ENCODE data around the gene SLC7A6. TPM values are rescaled to one million over a fixed set of nuclear protein-coding genes. Genes with fewer than 3 reads are reported as not detected.

The SLC7A6 gene
- total and polyA plus RNA-seq, 2 donors: 14.0 to 16.9 TPM

DNA sequence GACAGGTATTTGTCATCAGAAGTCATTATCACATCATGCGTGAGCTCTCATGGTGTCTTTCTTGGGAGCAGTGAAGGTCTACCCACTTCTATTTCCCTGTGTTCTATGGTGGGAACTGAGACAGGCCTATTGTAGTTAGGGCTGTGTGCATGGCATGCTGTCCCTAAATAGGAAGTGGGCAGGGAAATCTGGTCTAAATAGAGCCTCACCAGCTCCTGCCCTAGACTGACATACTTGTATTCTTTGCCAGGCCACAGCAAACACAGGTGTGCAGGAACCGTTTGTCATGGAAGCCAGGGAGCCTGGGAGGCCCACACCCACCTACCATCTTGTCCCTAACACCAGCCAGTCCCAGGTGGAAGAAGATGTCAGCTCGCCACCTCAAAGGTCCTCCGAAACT lies 10.1 kb downstream of the SLC7A6 start:
- Histone ChIP-seq H3K27ac (ENCODE audit: low read depth) (no peak overlapping the region), H3K4me3 (ENCODE audit: low read depth, low read length) (no peak overlapping the region), H3K36me3 (ENCODE audit: insufficient read depth) (no peaks in the 10 kb centered on the region), H3K4me1 (ENCODE audit: insufficient read depth) (no peaks in the 10 kb centered on the region)
- DNase-seq (ENCODE audit: extremely low spot score): no peak
- 92% methylated on average over 4 of the region's 4 CpGs for WGBS

DNA sequence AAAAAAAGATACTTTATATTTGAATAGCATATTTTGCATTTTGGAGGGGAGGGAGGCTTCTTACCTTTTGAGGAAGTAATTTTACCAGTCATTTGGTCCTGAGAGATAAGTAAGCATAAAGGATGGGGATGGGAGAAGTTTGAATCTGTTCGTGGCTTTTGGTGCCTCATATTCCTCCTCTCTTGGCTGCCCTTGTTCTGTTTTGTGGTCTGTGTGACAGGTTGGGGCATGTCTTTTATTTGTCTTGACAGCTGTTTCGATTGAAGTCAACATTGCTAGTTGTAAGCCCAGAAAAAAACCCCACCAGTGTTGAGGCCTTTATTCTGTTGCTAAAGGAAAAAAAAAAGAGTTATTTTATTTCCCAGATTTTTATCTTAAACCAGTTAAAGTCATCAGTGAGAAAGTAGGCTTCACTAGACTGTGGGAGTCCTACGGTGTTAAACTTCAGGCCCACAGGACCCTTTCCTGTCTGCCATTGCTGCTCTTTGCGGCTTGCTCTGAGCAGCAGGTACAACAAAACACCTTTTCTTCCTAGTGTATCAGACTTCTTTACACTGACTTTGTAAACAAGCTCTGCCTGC lies 11.4 kb downstream of the SLC7A6 start:
- Histone ChIP-seq H3K27ac (ENCODE audit: low read depth) (no peak overlapping the region), H3K4me1 (ENCODE audit: insufficient read depth) (no peaks in the 10 kb centered on the region), H3K36me3 (ENCODE audit: insufficient read depth) (no peaks in the 10 kb centered on the region), H3K4me3 (ENCODE audit: low read depth, low read length) (no peak overlapping the region)
- peak; percentile 66 for DNase-seq (ENCODE audit: extremely low spot score)
- 55% methylated on average over 4 of the region's 4 CpGs for WGBS

DNA sequence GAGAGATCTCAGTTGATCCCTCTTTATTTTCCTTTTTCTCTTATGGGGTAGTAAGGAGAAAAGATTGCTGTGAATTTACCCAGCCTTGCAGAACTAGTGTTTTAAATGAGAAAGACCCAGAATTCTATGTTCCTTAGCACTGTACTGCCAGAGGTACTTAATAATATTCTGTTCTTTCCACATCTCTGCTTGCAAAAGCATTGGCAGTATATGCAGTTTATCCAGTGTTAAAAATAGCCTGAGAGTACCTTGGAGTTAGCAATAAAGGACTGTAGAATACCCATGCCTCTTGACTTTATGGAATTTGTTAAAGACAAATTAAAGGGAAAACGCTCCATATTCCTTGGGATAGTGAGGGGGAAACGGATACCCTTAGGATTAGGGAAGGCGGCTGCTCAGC lies 11.9 kb downstream of the SLC7A6 start:
- Histone ChIP-seq H3K27ac (ENCODE audit: low read depth) (no peak overlapping the region), H3K4me1 (ENCODE audit: insufficient read depth) (no peaks in the 10 kb centered on the region), H3K4me3 (ENCODE audit: low read depth, low read length) (no peak overlapping the region), H3K36me3 (ENCODE audit: insufficient read depth) (no peaks in the 10 kb centered on the region)
- no peak for DNase-seq (ENCODE audit: extremely low spot score)
- 59% methylated on average over 3 of the region's 3 CpGs for whole genome bisulfite sequencing

DNA sequence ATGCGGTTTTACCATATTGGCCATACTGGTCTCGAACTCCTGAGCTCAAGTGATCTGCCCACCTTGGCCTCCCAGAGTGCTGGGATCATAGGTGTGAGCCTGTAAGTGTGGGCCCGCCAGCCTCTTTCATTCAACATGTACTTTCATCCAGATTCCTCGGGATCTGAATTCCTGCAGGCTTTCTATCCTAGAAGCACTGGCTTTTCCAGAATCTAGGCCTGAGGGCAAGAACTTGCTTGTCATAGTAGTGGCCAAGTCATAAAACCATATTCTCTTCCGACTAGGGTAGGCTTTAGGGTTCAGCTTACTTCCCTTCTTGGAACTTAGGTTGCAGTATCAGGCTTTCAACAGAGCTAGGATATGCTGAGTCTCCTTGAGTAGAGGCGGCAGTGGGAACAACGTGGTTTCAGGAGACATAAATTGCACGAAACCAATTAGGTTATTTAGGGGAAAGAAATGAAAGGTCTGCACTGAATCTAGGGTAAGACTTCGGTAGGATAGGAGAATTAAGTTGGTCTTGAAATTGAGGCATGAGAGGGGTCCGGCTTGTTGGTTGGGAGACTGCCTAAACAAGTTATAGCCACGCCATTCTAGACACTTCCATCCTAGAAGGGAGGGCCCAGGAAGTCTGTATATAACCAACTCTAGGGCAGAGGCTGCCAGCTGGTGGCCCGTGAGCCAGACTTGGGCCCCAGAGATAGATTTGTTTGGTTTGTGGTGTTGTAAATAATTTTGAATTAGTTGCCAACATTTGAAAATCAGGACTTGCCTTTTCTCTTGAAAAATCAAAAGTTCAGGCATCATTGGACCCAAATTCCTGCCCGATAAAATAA lies 15.6 kb downstream of the SLC7A6 start:
- Histone ChIP-seq H3K4me3 (ENCODE audit: low read depth, low read length) (no peak overlapping the region), H3K4me1 (ENCODE audit: insufficient read depth) (no peaks in the 10 kb centered on the region)
- WGBS: 90% methylated on average over 13 of the region's 13 CpGs

DNA sequence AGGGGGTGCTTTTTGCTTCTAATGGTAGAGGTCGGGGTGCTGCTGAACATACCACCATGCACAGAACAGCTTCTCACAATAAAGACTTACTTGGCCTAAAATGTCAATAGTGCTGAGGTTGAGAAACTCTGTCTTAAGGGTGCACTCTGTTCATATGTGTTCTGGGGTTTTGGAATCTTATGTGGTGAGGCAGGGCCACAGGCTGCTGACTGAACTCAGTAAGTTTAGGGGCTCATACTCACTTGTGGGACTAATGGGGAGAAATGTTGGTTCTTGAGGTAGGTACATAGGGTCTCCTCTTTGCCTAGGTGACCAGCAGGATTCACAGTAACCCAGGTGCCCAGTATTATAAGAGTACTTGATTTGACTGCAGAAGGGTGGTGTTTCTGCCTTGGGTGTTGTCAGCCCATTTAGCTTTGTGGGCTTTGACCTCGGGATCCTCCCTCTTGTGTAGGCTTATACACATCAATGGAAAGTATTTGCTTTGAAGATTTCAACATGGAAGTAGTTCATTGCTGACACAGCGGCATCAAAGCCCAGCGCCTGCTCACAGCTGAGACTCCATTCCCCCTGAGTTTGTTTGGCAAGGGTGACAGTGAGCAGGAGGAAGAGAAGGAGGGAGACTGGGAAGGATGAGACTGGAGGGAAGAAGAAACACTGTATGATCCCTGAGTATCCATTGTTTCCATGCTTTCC lies 17.2 kb downstream of the SLC7A6 start:
- Histone ChIP-seq H3K4me3 (ENCODE audit: low read depth, low read length) (no peak overlapping the region), H3K4me1 (ENCODE audit: insufficient read depth) (no peaks in the 10 kb centered on the region), H3K27ac (ENCODE audit: low read depth) (no peak overlapping the region), H3K36me3 (ENCODE audit: insufficient read depth) (no peaks in the 10 kb centered on the region)
- DNase-seq (ENCODE audit: extremely low spot score): no peak
- 91% methylated on average over 4 of the region's 4 CpGs for WGBS

More for the DNA sequence above, 15.6 kb downstream of the SLC7A6 start:
- no peaks in the 10 kb centered on the region for H3K36me3 ChIP-seq (ENCODE audit: insufficient read depth)
- no peak for DNase-seq (ENCODE audit: extremely low spot score)
- H3K27ac ChIP-seq (ENCODE audit: low read depth): no peak overlapping the region

DNA sequence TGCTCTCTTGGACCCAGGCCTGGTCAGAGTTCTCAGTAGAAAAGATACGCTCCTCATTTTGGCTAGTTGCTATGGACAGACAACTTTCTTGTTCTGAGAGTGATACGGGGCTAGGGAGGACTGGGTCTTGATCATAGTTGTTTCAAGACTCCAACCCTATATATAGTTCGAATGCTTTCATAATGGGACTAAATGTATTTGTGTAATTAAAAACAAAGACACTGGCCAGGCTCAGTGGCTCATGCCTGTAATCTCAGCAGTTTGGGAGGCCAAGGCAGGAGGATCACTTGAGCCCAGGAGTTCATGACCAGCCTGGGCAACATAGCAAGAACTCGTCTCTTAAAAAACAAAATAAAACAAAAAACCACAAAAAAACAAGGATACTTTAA lies 17.7 kb downstream of the SLC7A6 start:
- WGBS: 88% methylated on average over 4 of the region's 4 CpGs
- Histone ChIP-seq H3K4me3 (ENCODE audit: low read depth, low read length) (no peak overlapping the region), H3K4me1 (ENCODE audit: insufficient read depth) (no peaks in the 10 kb centered on the region), H3K27ac (ENCODE audit: low read depth) (no peak overlapping the region), H3K36me3 (ENCODE audit: insufficient read depth) (no peaks in the 10 kb centered on the region)
- DNase-seq (ENCODE audit: extremely low spot score): no peak

DNA sequence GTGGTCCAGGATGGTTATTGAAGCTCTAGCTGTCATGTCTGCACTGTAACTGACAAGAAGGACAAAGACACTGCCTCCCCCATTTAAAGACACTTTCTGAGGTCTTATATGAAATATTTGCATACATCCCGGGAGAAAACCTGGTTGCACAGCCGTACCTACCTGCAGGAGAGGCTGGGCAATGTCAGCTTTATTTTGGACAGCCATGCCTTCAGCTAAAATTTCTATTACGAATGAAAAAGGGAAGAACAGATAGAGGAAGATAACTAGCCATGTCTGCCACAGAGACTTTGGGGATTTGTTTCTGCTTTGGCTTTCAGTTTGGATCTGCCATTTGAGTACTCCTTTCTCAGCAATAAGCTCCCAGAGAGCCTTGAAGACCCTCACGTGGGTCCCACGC lies 19.0 kb downstream of the SLC7A6 start:
- 76% methylated on average over 5 of the region's 5 CpGs for WGBS
- no peaks in the 10 kb centered on the region for H3K36me3 ChIP-seq (ENCODE audit: insufficient read depth)
- H3K4me1 ChIP-seq (ENCODE audit: insufficient read depth): no peaks in the 10 kb centered on the region
- DNase-seq (ENCODE audit: extremely low spot score): no peak
- H3K4me3 ChIP-seq (ENCODE audit: low read depth, low read length): no peak overlapping the region
- H3K27ac ChIP-seq (ENCODE audit: low read depth): no peak overlapping the region

DNA sequence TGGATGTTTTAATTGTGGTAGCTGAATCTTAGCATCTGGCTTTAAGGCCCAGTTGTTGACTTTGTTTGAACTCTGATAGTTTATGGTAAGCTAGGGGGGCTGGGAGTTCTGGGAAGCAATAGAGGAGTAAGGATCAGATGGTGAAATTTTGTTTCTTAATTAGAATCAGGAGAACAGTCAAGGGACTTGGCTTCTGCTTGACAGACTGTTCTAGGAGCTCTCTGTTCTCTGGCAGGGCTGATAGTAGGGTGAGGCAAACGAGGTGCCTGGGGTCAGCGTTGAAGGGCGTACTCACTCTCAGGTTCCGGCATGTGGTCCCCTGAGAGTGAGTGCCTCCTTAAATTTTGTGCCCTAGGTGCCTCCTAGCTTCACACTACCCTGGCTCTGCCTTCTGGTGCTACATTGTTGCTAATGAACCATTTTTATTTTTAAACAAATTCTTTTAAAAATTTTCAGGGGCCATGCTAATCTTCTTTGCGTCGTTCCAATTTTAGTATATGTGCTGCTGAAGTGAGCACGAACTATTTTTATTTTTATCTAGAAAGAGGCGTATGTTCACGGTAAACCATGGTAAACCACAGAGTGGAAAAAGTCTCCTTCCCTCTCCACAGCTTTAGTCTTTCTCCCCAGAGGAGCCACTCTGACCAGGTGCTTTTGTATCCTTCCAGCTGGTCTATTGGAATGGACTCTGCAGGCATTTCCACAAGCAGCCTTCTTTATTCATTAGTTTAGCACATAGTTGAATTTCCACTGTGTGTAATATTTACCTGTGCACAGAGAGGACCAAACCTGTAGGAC lies 19.7 kb downstream of the SLC7A6 start:
- WGBS: 77% methylated on average over 9 of the region's 9 CpGs
- H3K4me1 ChIP-seq (ENCODE audit: insufficient read depth): no peaks in the 10 kb centered on the region
- H3K27ac ChIP-seq (ENCODE audit: low read depth): no peak overlapping the region
- no peak for DNase-seq (ENCODE audit: extremely low spot score)
- H3K36me3 ChIP-seq (ENCODE audit: insufficient read depth): no peaks in the 10 kb centered on the region
- no peak overlapping the region for H3K4me3 ChIP-seq (ENCODE audit: low read depth, low read length)

DNA sequence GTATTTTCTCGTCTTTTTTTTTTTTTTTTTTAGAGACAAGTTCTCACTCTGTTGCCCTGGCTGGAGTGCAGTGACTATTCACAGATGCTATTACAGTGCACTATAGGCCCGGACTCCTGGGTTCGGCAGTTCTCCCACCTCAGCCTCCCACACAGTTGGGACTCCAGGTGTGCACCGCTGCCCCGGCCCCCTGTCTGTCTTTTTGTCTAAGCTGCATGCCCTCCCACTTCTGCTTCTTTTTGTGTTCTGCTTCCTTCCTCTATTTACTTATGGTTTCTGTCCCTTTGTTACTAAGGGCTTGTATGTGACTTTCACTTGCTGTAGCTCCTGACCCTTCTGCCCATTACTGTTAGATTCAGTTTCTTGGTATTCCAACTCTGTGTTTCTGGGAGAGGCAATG lies 20.5 kb downstream of the SLC7A6 start:
- no peak for DNase-seq (ENCODE audit: extremely low spot score)
- WGBS: 70% methylated on average over 5 of the region's 5 CpGs
- no peaks in the 10 kb centered on the region for H3K4me1 ChIP-seq (ENCODE audit: insufficient read depth)
- no peak overlapping the region for H3K27ac ChIP-seq (ENCODE audit: low read depth)
- H3K36me3 ChIP-seq (ENCODE audit: insufficient read depth): no peaks in the 10 kb centered on the region
- H3K4me3 ChIP-seq (ENCODE audit: low read depth, low read length): no peak overlapping the region

DNA sequence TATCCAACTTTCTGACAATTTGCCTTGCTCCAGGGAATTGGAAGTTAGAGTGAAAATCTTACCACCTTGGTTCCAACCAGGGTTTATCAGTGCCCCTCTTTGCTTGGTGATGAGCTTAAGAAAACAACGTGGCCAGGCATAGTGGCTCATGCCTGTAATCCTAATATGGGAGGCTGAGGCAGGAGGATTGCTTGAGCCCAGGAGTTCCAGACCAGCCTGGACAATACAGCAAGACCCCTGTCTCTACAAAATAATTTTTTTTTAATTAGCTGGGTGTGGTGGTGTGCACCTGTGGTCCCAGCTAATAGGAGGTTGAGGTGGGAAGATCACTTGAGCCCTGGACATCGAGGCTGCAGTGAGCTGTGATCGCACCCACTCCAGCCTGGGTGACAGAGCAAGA lies 21.4 kb downstream of the SLC7A6 start:
- no peak for DNase-seq (ENCODE audit: extremely low spot score)
- Histone ChIP-seq H3K36me3 (ENCODE audit: insufficient read depth) (no peaks in the 10 kb centered on the region), H3K27ac (ENCODE audit: low read depth) (no peak overlapping the region), H3K4me3 (ENCODE audit: low read depth, low read length) (no peak overlapping the region), H3K4me1 (ENCODE audit: insufficient read depth) (no peaks in the 10 kb centered on the region)
- WGBS: 90% methylated on average over 3 of the region's 3 CpGs

DNA sequence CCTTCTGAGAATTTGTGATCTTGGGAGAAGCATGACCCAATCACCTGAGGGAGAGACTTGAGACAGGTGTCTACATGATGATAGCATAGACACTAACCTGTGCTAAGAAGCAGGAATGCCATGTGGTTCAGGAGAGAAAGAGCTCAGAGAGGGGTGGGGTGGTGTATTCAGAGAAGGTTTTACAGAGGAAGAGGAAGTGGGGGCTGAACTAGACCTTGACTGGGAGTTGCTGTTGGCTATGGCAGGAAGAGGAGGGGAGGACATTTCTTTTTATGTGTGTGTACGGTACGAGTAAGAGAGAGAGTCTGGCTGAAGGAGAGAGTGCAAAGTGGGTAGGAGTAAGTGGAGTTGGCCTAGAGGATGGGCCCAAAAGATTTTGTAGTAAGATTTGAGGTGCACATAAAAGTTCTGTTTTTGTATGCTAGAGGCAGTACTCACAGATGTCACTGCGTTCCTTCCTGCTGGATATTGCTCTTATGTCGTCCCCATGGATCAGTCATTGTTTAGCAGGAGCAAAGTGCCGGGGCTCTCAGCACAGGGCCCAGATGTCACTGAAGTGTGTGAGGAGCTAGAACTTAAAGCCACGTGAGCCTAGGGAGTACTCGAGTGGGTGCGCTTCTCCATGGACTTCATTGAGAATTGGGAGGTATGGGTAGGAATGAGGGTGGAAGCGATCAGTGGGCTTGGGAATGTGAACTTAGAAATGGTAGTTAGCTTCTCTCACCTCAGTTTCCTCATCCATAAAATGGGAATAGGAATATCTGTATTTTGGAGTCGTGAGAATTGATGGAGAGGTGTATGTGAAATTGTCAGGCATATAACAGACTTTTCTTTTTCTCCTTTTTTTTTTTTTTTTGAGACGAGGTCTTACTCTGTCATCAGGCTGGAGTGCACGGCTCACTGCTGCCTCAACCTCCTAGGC lies 22.1 kb downstream of the SLC7A6 start:
- WGBS: 82% methylated on average over 12 of the region's 12 CpGs
- no peak for DNase-seq (ENCODE audit: extremely low spot score)
- Histone ChIP-seq H3K4me3 (ENCODE audit: low read depth, low read length) (no peak overlapping the region), H3K27ac (ENCODE audit: low read depth) (no peak overlapping the region), H3K4me1 (ENCODE audit: insufficient read depth) (no peaks in the 10 kb centered on the region), H3K36me3 (ENCODE audit: insufficient read depth) (no peaks in the 10 kb centered on the region)

DNA sequence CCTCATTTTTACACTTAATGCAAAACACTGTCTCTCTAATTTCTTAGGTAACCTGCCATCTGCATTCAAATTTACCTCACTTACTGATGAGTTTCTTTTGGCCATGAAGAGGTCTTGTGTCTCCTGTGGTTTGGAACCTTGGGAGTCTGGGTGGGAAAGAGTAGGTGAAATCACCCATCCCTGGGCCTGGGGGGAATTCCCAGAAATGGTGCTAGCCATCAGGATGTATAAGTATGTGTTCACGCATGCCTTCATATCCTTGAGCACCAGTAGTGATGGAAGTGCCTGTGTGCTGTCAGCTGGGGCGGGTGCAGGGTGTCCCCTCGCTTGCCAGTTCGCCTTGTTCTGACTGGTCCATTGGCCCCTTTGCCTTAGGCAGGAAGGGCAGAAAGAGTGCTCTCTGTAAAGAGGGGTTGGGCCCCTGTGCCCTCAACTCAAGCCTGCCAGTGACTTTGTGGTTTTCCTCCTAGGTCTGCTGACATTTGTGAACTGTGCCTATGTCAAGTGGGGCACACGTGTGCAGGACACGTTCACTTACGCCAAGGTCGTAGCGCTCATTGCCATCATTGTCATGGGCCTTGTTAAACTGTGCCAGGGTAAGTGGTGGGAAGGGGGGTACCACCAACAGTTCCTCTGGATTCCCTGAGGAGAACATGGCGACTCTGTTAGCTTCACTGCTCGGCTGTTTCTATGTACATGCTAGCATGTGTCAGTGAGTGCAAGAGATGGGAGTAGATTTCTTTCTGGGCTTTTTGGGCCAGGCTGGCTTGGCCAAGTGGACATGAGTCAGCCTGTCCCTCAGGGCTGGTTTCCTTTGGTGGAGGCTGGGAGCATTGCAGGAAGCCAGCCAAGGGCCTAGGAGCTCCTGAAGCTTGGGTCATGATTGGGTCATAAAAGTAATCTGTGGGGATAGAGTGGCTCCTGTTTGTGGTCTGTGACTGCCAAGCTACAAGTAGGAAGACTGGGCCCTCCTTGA lies 23.2 kb downstream of the SLC7A6 start:
- Histone ChIP-seq H3K27ac (ENCODE audit: low read depth) (no peak overlapping the region), H3K36me3 (ENCODE audit: insufficient read depth) (no peaks in the 10 kb centered on the region), H3K4me1 (ENCODE audit: insufficient read depth) (no peaks in the 10 kb centered on the region), H3K4me3 (ENCODE audit: low read depth, low read length) (no peak overlapping the region)
- DNase-seq (ENCODE audit: extremely low spot score): no peak
- WGBS: 88% methylated on average over 11 of the region's 11 CpGs

All from urinary bladder (tissue), 4 donors.